Effector CD4-positive, alpha-beta T cell (primary cell): Measurements from ENCODE around the gene NFU1.
"Not testable (repeated sequence)": the region's sequence is repeated elsewhere in the genome, so short reads cannot be mapped to it uniquely, and the experiment has no call there.

Experiments used
- DNase-seq: peaks from one replicate; pipeline ENCODE4 v3.0.0-alpha.2; 2020

NFU1 gene

GRCh38 chr2:69450735-69451416 lies 13.6 kb upstream of the NFU1 start:
- DNase-seq = no peak

GRCh38 chr2:69449906-69450305 lies 12.7 kb upstream of the NFU1 start:
- DNase-seq = no peak

- not testable (repeated sequence) for DNase-seq
Measured at GRCh38 chr2:69443673-69444072, 6.4 kb upstream of the NFU1 start.

GRCh38 chr2:69439499-69439898 lies 2.3 kb upstream of the NFU1 start:
- not testable (repeated sequence) for DNase-seq

GRCh38 chr2:69438580-69438979 lies 1.3 kb upstream of the NFU1 start:
- DNase-seq = no peak

GRCh38 chr2:69437751-69438154 lies 518 bp upstream of the NFU1 start:
- no peak for DNase-seq

- DNase-seq = no peak
Measured at GRCh38 chr2:69436596-69436937, 668 bp downstream of the NFU1 start.

- no peak for DNase-seq
Measured at GRCh38 chr2:69434753-69435152, 2.5 kb downstream of the NFU1 start.

- no peak for DNase-seq
Measured at GRCh38 chr2:69429491-69430183, 7.6 kb downstream of the NFU1 start.

- no peak for DNase-seq
Measured at GRCh38 chr2:69428981-69429380, 8.3 kb downstream of the NFU1 start.

GRCh38 chr2:69424419-69424818 lies 12.8 kb downstream of the NFU1 start:
- DNase-seq = no peak

- no peak for DNase-seq
Measured at GRCh38 chr2:69422198-69422597, 15.0 kb downstream of the NFU1 start.

GRCh38 chr2:69419111-69419510 lies 18.1 kb downstream of the NFU1 start:
- DNase-seq = not testable (repeated sequence)

- DNase-seq = no peak
Measured at GRCh38 chr2:69416147-69416546, 21.1 kb downstream of the NFU1 start.

GRCh38 chr2:69411120-69411519 lies 26.1 kb downstream of the NFU1 start:
- no peak for DNase-seq

GRCh38 chr2:69405306-69405705 lies 31.9 kb downstream of the NFU1 start:
- no peak for DNase-seq

GRCh38 chr2:69400121-69400520 lies 37.1 kb downstream of the NFU1 start:
- DNase-seq = no peak

GRCh38 chr2:69397234-69397633 lies 40.0 kb downstream of the NFU1 start:
- DNase-seq = no peak

- no peak for DNase-seq
Measured at GRCh38 chr2:69395866-69396265, 41.4 kb downstream of the NFU1 start.

GRCh38 chr2:69393963-69394362 lies 43.3 kb downstream of the NFU1 start:
- no peak for DNase-seq

GRCh38 chr2:69390471-69390870 lies 46.8 kb downstream of the NFU1 start:
- DNase-seq = no peak

GRCh38 chr2:69390001-69390400 lies 47.2 kb downstream of the NFU1 start:
- DNase-seq = no peak

GRCh38 chr2:69389271-69389670 lies 48.0 kb downstream of the NFU1 start:
- DNase-seq = no peak

GRCh38 chr2:69387770-69388481 lies 49.3 kb downstream of the NFU1 start:
- no peak for DNase-seq
